ENCODE data around the gene DAPK1.

DAPK1 gene

GRCh38 chr9:87651431-87651830 lies 153.8 kb downstream of the DAPK1 start:
- no peak for DNase-seq

GRCh38 chr9:87653941-87654340 lies 156.3 kb downstream of the DAPK1 start:
- no peak for DNase-seq

GRCh38 chr9:87655731-87656130 lies 158.1 kb downstream of the DAPK1 start:
- DNase-seq: no peak

- no peak for DNase-seq
Measured at GRCh38 chr9:87656485-87656884, 158.8 kb downstream of the DAPK1 start.

- DNase-seq: no peak
Measured at GRCh38 chr9:87657190-87657589, 159.5 kb downstream of the DAPK1 start.

- DNase-seq: no peak
Measured at GRCh38 chr9:87657893-87658292, 160.2 kb downstream of the DAPK1 start.

- DNase-seq: no peak
Measured at GRCh38 chr9:87658511-87658910, 160.8 kb downstream of the DAPK1 start.

GRCh38 chr9:87659534-87660419 lies 162.1 kb downstream of the DAPK1 start:
- DNase-seq: no peak

- DNase-seq: no peak
Measured at GRCh38 chr9:87661241-87661640, 163.6 kb downstream of the DAPK1 start.

GRCh38 chr9:87662808-87663528 lies 165.3 kb downstream of the DAPK1 start:
- peak; percentile 29 for DNase-seq

- peak; percentile 11 for DNase-seq
Measured at GRCh38 chr9:87663556-87663955, 165.9 kb downstream of the DAPK1 start.

GRCh38 chr9:87664153-87665060 lies 166.7 kb downstream of the DAPK1 start:
- no peak for DNase-seq

GRCh38 chr9:87665505-87665904 lies 167.8 kb downstream of the DAPK1 start:
- no peak for DNase-seq

GRCh38 chr9:87667164-87667738 lies 169.6 kb downstream of the DAPK1 start:
- DNase-seq: no peak

- DNase-seq: no peak
Measured at GRCh38 chr9:87668222-87668621, 170.6 kb downstream of the DAPK1 start.

GRCh38 chr9:87668722-87669121 lies 171.1 kb downstream of the DAPK1 start:
- DNase-seq: no peak

GRCh38 chr9:87670572-87671264 lies 173.1 kb downstream of the DAPK1 start:
- DNase-seq: no peak

- DNase-seq: no peak
Measured at GRCh38 chr9:87671478-87671877, 173.8 kb downstream of the DAPK1 start.

- DNase-seq: no peak
Measured at GRCh38 chr9:87671925-87672324, 174.3 kb downstream of the DAPK1 start.

GRCh38 chr9:87672586-87672985 lies 174.9 kb downstream of the DAPK1 start:
- no peak for DNase-seq

- DNase-seq: no peak
Measured at GRCh38 chr9:87673446-87674120, 175.9 kb downstream of the DAPK1 start.

Measured in NCI-H526 treated with DMSO at 0.1 percent for 48 hours (cell line).